HepG2 (cell line): Measurements from ENCODE around the gene EFCAB8. TPM values are rescaled to one million over a fixed set of nuclear protein-coding genes. Genes with fewer than 3 reads are reported as not detected.

Experiments used
- BHLHE40 ChIP-seq: IDR thresholded peaks from 2 replicates; pipeline ENCODE4 v1.6.1; 2011; ENCODE audit warnings: low read length, improper control_type of control experiment
- EHMT2 ChIP-seq: fragments of 200-600 bp; sonication (generic); IDR thresholded peaks from 2 replicates; pipeline ENCODE4 v1.7.0; 2017; ENCODE audit warnings: antibody characterized with exemption, low read depth, low read length, borderline replicate concordance
- FOXA3 ChIP-seq: IDR thresholded peaks from 2 replicates; pipeline ENCODE4 v1.6.1; 2016; ENCODE audit warnings: missing genetic modification reagents, missing compliant biosample characterization
- FOXO4 ChIP-seq: sonication (generic); formaldehyde crosslinking; conservative IDR thresholded peaks from 2 replicates; pipeline ENCODE4 v1.8.1; 2023; ENCODE audit warnings: missing genetic modification reagents
- FOXP4 ChIP-seq: sonication (generic); formaldehyde crosslinking; IDR thresholded peaks from 2 replicates; pipeline ENCODE4 v1.4.0; 2020; ENCODE audit warnings: missing genetic modification reagents
- IRF2 ChIP-seq: IDR thresholded peaks from 2 replicates; pipeline ENCODE4 v1.6.1; 2018; ENCODE audit warnings: missing genetic modification reagents, missing compliant biosample characterization
- LBX2 ChIP-seq: sonication (generic); formaldehyde crosslinking; IDR thresholded peaks from 2 replicates; pipeline ENCODE4 v1.5.0; 2020; ENCODE audit warnings: missing genetic modification reagents, mild to moderate bottlenecking, borderline replicate concordance
- NCOA5 ChIP-seq: sonication (generic); formaldehyde crosslinking; IDR thresholded peaks from 2 replicates; pipeline ENCODE4 v1.4.0; 2020; ENCODE audit warnings: missing genetic modification reagents
- SETDB1 ChIP-seq: sonication (generic); formaldehyde crosslinking; IDR thresholded peaks from 2 replicates; pipeline ENCODE4 v1.5.1; 2020; ENCODE audit warnings: missing genetic modification reagents, mild to moderate bottlenecking, borderline replicate concordance
- SKIL ChIP-seq: sonication (generic); formaldehyde crosslinking; IDR thresholded peaks from 2 replicates; pipeline ENCODE4 v1.8.0; 2022; ENCODE audit warnings: missing genetic modification reagents, mild to moderate bottlenecking, moderate library complexity, borderline replicate concordance
- SMARCE1 ChIP-seq: fragments of 450-650 bp; IDR thresholded peaks from 2 replicates; pipeline ENCODE4 v1.6.1; 2017; ENCODE audit warnings: borderline replicate concordance
- TFDP2 ChIP-seq: sonication (generic); formaldehyde crosslinking; IDR thresholded peaks from 2 replicates; pipeline ENCODE4 v1.4.0; 2020; ENCODE audit warnings: missing genetic modification reagents
- THYN1 ChIP-seq: sonication (generic); formaldehyde crosslinking; IDR thresholded peaks from 2 replicates; pipeline ENCODE4 v1.8.1; 2023; ENCODE audit warnings: low read depth, mild to moderate bottlenecking, moderate library complexity, missing genetic modification reagents, borderline replicate concordance
- ZBTB26 ChIP-seq: IDR thresholded peaks from 2 replicates; pipeline ENCODE4 v1.6.1; 2016; ENCODE audit warnings: missing compliant biosample characterization, missing genetic modification reagents, borderline replicate concordance
- ZNF260 ChIP-seq: sonication (generic); formaldehyde crosslinking; IDR thresholded peaks from 2 replicates; pipeline ENCODE4 v1.4.0; 2020; ENCODE audit warnings: missing genetic modification reagents, low read depth, mild to moderate bottlenecking, borderline replicate concordance
- ZNF496 ChIP-seq: sonication (generic); formaldehyde crosslinking; IDR thresholded peaks from 2 replicates; pipeline ENCODE4 v1.8.1; 2023; ENCODE audit warnings: mild to moderate bottlenecking, moderate library complexity, missing genetic modification reagents; ENCODE audit not compliant: insufficient replicate concordance
- ZNF629 ChIP-seq: sonication (generic); formaldehyde crosslinking; conservative IDR thresholded peaks from 2 replicates; pipeline ENCODE4 v1.5.0; 2020; ENCODE audit warnings: missing genetic modification reagents
- ZNF790 ChIP-seq: sonication (generic); formaldehyde crosslinking; IDR thresholded peaks from 2 replicates; pipeline ENCODE4 v1.8.0; 2022; ENCODE audit warnings: missing genetic modification reagents, mild to moderate bottlenecking, borderline replicate concordance
- ZNF816 ChIP-seq: sonication (generic); formaldehyde crosslinking; IDR thresholded peaks from 2 replicates; pipeline ENCODE4 v1.8.0; 2022; ENCODE audit warnings: missing genetic modification reagents, mild to moderate bottlenecking, borderline replicate concordance
- polyA plus RNA-seq, 8 experiments: library from polyadenylated mRNA; depleted of rRNA in 3 of 8; stranded (reverse) in 7 of 8; unstranded in 1 of 8; fragments of >200 nt; fragmentation: Illumina TruSeq in 4 of 8; extraction: Trizol in 4 of 8; gene quantifications; 2 replicates each; pipeline versions ENCODE4 v1.2.1 to v1.2.3, GENCODE V29; 2011 to 2016; ENCODE audit warnings: low read depth in 4 of 8, missing spikeins in 1 of 8, mixed read lengths in 1 of 8; ENCODE audit not compliant: insufficient read depth in 1 of 8
- total RNA-seq, 5 experiments: library from RNA; depleted of rRNA; stranded (reverse); fragments of >200 nt; fragmentation: Illumina TruSeq; extraction: Trizol; gene quantifications; 2 replicates each; pipeline ENCODE4 v1.2.3, GENCODE V29; 2016; ENCODE audit warnings: low read depth in 1 of 5

Gene EFCAB8
- total and polyA plus RNA-seq, 2 of the 13 experiments (the other 11 are each of a cell fraction or from before 2014, with no cell fraction given): 0.15 to 0.22 TPM

GRCh38 chr20:32902456-32903420 is 44.0 kb downstream of the EFCAB8 start (continued):
- TF ChIP-seq EHMT2 (no peak), ZNF629 (no peak), BHLHE40 (no peak), TFDP2 (CRISPR knock-in tag) (no peak), LBX2 (CRISPR knock-in tag) (no peak), THYN1 (no peak), ZNF790 (CRISPR knock-in tag) (no peak), SETDB1 (no peak), ZNF496 (CRISPR knock-in tag) (no peak), FOXP4 (no peak), SKIL (CRISPR knock-in tag) (no peak; the same call in 1 of the 2 replicates), ZBTB26 (CRISPR knock-in tag) (0 out of 2 replicates have a peak, but pooled peaks have one; percentile 53), IRF2 (CRISPR knock-in tag) (no peak), NCOA5 (no peak), FOXA3 (CRISPR knock-in tag) (peak; percentile 41; the same call in 1 of the 2 replicates), FOXO4 (CRISPR knock-in tag) (no peak), ZNF816 (CRISPR knock-in tag) (no peak), SMARCE1 (no peak), ZNF260 (CRISPR knock-in tag) (no peak)
